HG02623 (cell line): ENCODE results near the gene C2CD4B.

Experiments used
- ATAC-seq: cut with Tn5 transposase; IDR thresholded peaks from one replicate; pipeline ENCODE4 v1.9.1; 2021; ENCODE audit warnings: moderate library complexity; ENCODE audit not compliant: unreplicated experiment

The C2CD4B gene

GRCh38 chr15:62119874-62120273 is 45.2 kb downstream of the C2CD4B start:
- no peak for ATAC-seq

GRCh38 chr15:62119227-62119864 is 45.7 kb downstream of the C2CD4B start:
- no peak for ATAC-seq

- no peak for ATAC-seq
These were observed 46.4 kb downstream of the C2CD4B start for GRCh38 chr15:62118520-62119226.

- no peak for ATAC-seq
These were observed 49.2 kb downstream of the C2CD4B start for GRCh38 chr15:62115847-62116246.
